Colonic mucosa (tissue), 4 donors: Measurements from ENCODE around the gene STRA8. TPM values are rescaled to one million over a fixed set of nuclear protein-coding genes. Genes with fewer than 3 reads are reported as not detected.

ENCODE experiments used
- DNase-seq: peaks from one replicate; pipeline ENCODE4 v3.0.0-alpha.2; 2020
- H3K27ac ChIP-seq: fragments of 200-600 bp; one replicate; pipeline ENCODE4 v1.8.0; 2021
- H3K27me3 ChIP-seq: fragments of 200-600 bp; one replicate; pipeline ENCODE4 v1.8.0; 2021
- H3K36me3 ChIP-seq: fragments of 200-600 bp; one replicate; pipeline ENCODE4 v1.8.0; 2021
- H3K4me1 ChIP-seq: fragments of 200-600 bp; one replicate; pipeline ENCODE4 v1.8.0; 2021; ENCODE audit warnings: mild to moderate bottlenecking
- H3K4me3 ChIP-seq: fragments of 200-600 bp; one replicate; pipeline ENCODE4 v1.8.0; 2021
- H3K9ac ChIP-seq, 2 donors: one replicate each; pipeline ENCODE4 v1.7.0; 2013; ENCODE audit warnings: control low read depth in 2 of 2, low read depth in 2 of 2, low read length in 2 of 2
- H3K9me3 ChIP-seq: fragments of 200-600 bp; one replicate; pipeline ENCODE4 v1.8.0; 2021
- intact Hi-C: fragments of 100-400 bp; cut with DNase I; formaldehyde crosslinking; loops from one replicate; pipeline ENCODE4 v1.14.1; 2022
- total RNA-seq, 2 donors: library from RNA; stranded (reverse); fragmentation: NEBNext Ultra II Directional in 1 of 2; extraction: Animal tissue kit (Norgen Biotek cat#: 25700) in 1 of 2; gene quantifications; one replicate each; pipeline ENCODE4 v1.2.1, GENCODE V29; 2021
- TF ChIP-seq, protein P1 (sequence below): fragments of 200-600 bp; IDR thresholded peaks from one replicate; pipeline ENCODE4 v1.8.0; 2022; ENCODE audit warnings: antibody characterized with exemption, mild to moderate bottlenecking
- donor health status: healthy.
- donor health status: DM: no; HTN: no; CAD: no.
- donor health status: DM: no; HTN: no; CAD: no.

STRA8 gene
- total RNA-seq, 2 donors from 2014 or later, result not detected

DNA sequence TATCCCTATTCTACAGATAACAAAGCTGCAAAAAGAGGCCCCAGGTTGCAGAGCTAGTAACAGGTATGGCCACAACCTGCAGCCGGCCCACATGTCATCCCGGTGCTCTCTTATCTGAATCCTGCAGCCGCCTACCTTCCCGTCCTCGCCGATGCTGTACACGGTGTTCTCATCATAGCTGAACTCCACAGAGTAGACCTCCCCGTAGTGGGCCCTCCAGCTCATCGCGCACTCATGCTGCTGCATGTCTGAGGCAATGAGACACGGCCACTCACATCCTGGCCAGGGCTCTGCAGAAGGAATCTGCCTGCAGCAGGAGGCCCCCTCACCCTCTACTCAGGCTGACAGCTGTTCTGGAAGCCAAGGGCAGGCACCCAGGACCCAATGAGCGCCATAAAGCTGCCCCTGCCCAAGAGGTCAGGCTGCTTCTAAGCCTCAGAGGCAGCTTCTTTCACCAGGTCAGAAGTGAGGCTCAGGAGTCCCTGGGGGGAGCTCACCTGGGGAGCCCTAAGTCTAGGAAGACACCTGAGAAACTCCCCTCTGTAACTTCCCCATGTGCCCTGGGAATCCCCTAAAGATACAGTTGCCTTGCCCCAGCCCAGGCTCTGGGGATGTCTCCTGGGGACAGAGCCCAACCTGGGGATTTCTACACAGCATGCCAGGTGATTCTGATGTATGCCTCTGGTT lies 45.2 kb upstream of the STRA8 start:
- TF ChIP-seq, protein P1, sequence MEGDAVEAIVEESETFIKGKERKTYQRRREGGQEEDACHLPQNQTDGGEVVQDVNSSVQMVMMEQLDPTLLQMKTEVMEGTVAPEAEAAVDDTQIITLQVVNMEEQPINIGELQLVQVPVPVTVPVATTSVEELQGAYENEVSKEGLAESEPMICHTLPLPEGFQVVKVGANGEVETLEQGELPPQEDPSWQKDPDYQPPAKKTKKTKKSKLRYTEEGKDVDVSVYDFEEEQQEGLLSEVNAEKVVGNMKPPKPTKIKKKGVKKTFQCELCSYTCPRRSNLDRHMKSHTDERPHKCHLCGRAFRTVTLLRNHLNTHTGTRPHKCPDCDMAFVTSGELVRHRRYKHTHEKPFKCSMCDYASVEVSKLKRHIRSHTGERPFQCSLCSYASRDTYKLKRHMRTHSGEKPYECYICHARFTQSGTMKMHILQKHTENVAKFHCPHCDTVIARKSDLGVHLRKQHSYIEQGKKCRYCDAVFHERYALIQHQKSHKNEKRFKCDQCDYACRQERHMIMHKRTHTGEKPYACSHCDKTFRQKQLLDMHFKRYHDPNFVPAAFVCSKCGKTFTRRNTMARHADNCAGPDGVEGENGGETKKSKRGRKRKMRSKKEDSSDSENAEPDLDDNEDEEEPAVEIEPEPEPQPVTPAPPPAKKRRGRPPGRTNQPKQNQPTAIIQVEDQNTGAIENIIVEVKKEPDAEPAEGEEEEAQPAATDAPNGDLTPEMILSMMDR, result no peak
- H3K27me3 ChIP-seq, result no peaks in the 10 kb centered on the region
- H3K4me3 ChIP-seq, result no peak overlapping the region
- no peaks in the 10 kb centered on the region for H3K9me3 ChIP-seq
- no peaks in the 10 kb centered on the region for H3K36me3 ChIP-seq
- no peak overlapping the region for H3K27ac ChIP-seq
- H3K4me1 ChIP-seq, result no peaks in the 10 kb centered on the region
- no peak for DNase-seq
- H3K9ac ChIP-seq, result no peak overlapping the region
- intact Hi-C loops, result no loop called here

DNA sequence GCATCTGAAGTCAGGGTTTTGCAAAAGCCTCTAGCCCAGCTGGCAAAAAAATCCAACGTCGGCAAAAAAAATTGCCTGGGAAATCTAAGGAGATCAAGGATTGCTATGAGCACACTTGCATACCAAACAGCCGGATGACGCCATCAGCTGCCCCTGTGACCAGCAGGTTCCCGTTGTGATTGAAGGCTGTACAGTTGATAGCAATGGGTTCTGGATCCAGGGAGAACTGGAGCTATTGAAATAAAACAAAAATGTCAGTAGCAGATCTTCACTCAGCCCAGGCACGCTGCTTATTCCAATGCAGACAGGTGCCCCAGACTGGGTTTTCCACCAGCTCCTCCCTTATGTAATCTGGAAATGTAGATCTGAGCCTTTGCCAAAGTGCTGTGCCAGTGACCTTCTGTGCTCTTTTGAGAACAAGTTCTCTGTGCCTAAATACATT lies 44.4 kb upstream of the STRA8 start:
- Histone ChIP-seq H3K9me3 (no peaks in the 10 kb centered on the region), H3K4me1 (no peaks in the 10 kb centered on the region), H3K27ac (no peak overlapping the region), H3K4me3 (no peak overlapping the region), H3K9ac (no peak overlapping the region), H3K27me3 (no peaks in the 10 kb centered on the region), H3K36me3 (no peaks in the 10 kb centered on the region)
- DNase-seq, result no peak
- TF ChIP-seq, protein P1, result no peak
- intact Hi-C loops, result no loop called here

GRCh38 chr7:135189961-135190360 lies 43.7 kb upstream of the STRA8 start:
- Histone ChIP-seq H3K9me3 (no peaks in the 10 kb centered on the region), H3K27me3 (no peaks in the 10 kb centered on the region), H3K4me1 (no peaks in the 10 kb centered on the region), H3K4me3 (no peak overlapping the region), H3K9ac (no peak overlapping the region), H3K27ac (no peak overlapping the region), H3K36me3 (no peaks in the 10 kb centered on the region)
- no peak for DNase-seq
- intact Hi-C loops, result no loop called here
- TF ChIP-seq, protein P1, result no peak

DNA sequence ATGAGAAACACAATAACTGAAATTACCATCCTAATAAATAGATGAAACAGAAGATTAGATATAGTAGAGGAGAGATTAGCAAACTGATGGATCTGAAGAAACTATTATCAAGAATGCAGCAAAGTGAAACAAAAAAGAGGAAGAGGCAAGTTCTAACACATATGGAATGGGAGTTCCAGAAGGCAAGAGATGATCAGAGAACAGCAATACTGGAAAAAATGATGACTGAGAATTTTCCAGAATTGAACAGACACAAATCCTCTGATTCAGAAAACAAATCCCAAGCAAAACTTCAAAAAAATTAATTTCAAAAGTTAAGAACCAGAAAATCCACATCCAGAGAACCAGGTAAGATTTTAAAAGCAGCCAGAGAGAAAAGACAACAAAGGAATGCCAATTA lies 42.9 kb upstream of the STRA8 start:
- H3K27me3 ChIP-seq, result no peaks in the 10 kb centered on the region

GRCh38 chr7:135192914-135193536 lies 40.6 kb upstream of the STRA8 start:
- no peak overlapping the region for H3K27ac ChIP-seq
- DNase-seq, result no peak
- no peaks in the 10 kb centered on the region for H3K9me3 ChIP-seq
- no peaks in the 10 kb centered on the region for H3K36me3 ChIP-seq
- H3K9ac ChIP-seq, result no peak overlapping the region
- no peaks in the 10 kb centered on the region for H3K4me1 ChIP-seq
- H3K4me3 ChIP-seq, result no peak overlapping the region
- no peaks in the 10 kb centered on the region for H3K27me3 ChIP-seq
- intact Hi-C loops, result no loop called here
- TF ChIP-seq, protein P1, result no peak

More for the DNA sequence above, 42.9 kb upstream of the STRA8 start:
- intact Hi-C loops, result no loop called here
- Histone ChIP-seq H3K9me3 (no peaks in the 10 kb centered on the region), H3K27ac (no peak overlapping the region), H3K4me1 (no peaks in the 10 kb centered on the region), H3K36me3 (no peaks in the 10 kb centered on the region), H3K9ac (no peak overlapping the region), H3K4me3 (no peak overlapping the region)
- no peak for DNase-seq
- TF ChIP-seq, protein P1, result no peak
